Measurements from ENCODE around the gene PCDH17. TPM values are rescaled to one million over a fixed set of nuclear protein-coding genes. Genes with fewer than 3 reads are reported as not detected.

The PCDH17 gene
- total RNA-seq, 2 donors from 2014 or later = not detected

DNA sequence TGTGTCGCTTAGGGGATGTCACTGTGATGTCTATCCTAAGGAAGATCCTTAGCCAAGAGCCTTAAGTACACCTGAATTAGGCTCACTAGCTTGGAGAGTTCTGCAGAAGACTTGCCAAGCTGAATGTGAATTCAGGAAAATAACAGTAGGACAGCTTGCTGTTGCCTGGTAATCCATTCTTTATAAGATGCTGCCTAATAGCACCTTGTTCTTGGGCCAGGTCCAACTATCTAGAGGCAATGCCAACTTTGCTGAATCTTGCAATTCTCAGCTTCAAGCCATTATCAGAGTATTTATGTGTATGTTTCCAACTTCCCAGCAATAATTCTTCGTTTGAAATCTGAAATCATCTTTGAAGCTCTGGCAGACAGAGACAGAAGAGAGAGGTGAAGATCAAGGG is 102.8 kb downstream of the PCDH17 start:
- H3K36me3 Mint-ChIP-seq (ENCODE audit: low read depth) = no peaks in the 10 kb centered on the region
- H3K27me3 Mint-ChIP-seq = no peaks in the 10 kb centered on the region
- H3K9me3 Mint-ChIP-seq = peaks cover 4% of the 10 kb centered on the region
- H3K27ac Mint-ChIP-seq = no peak overlapping the region
- no peak overlapping the region for H3K4me3 Mint-ChIP-seq
- H3K4me1 Mint-ChIP-seq = no peaks in the 10 kb centered on the region
- ATAC-seq (replicated peaks) = no peak

- H3K27ac Mint-ChIP-seq = no peak overlapping the region
- ATAC-seq (replicated peaks) = no peak
- H3K4me1 Mint-ChIP-seq = no peaks in the 10 kb centered on the region
- H3K9me3 Mint-ChIP-seq = peaks cover 4% of the 10 kb centered on the region
- no peaks in the 10 kb centered on the region for H3K27me3 Mint-ChIP-seq
- no peaks in the 10 kb centered on the region for H3K36me3 Mint-ChIP-seq (ENCODE audit: low read depth)
- no peak overlapping the region for H3K4me3 Mint-ChIP-seq
Measured at GRCh38 chr13:57739089-57739488, 107.5 kb downstream of the PCDH17 start.

DNA sequence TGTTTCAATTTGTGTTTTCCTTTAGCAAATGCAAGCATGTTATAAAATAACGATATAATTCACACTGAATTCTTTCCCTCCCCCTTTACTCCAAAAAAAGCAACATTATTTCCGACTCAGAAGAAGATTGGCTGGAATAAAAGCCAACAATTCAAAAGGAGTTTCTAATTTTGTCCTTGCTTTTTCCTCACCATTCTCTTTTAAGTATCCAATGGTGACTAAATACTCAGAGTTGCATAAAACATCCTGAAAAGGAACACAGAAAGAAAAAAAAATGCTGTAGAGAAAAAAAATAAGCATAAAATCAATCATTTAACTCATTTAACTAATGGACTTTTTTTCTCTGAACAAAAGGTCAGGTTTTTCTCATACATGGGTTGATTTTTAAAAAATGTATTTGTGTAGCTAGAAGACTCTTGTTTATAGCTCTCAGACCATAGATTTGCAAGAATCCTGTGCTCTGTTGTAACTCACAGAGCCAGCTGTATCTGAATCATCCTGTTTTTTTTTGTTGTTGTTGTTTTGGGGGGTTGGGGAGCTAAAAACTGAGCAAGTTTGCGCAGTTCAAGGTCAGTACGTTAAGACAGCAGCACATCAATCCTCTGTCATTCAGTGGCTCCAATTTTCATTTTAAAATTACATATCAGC is 108.1 kb downstream of the PCDH17 start:
- Mint-ChIP-seq H3K27ac (no peak overlapping the region), H3K4me1 (no peaks in the 10 kb centered on the region), H3K9me3 (peaks cover 4% of the 10 kb centered on the region), H3K27me3 (no peaks in the 10 kb centered on the region), H3K36me3 (ENCODE audit: low read depth) (no peaks in the 10 kb centered on the region), H3K4me3 (no peak overlapping the region)
- no peak for ATAC-seq (replicated peaks)

DNA sequence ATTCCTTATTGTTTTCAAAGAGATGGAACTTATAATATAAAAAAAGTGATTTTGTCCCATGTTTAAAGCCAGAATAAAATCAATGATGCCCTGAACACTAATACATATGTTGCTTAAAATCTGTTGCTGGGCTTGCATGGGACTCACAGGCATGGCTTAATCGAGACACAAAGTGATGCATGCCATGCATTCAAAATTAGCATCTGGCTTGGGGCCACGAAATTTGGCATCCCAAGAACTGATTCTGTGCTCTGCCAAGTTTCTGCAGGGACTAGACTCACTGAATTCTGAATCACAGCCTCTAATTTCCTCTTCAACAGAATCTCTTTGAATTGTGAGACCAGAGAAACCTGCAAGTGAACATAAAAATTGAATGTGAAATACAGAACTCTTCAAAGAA is 109.2 kb downstream of the PCDH17 start:
- Mint-ChIP-seq H3K36me3 (ENCODE audit: low read depth) (no peaks in the 10 kb centered on the region), H3K9me3 (no peaks in the 10 kb centered on the region), H3K4me1 (no peaks in the 10 kb centered on the region), H3K27ac (no peak overlapping the region), H3K27me3 (no peaks in the 10 kb centered on the region), H3K4me3 (no peak overlapping the region)
- ATAC-seq (replicated peaks) = no peak

DNA sequence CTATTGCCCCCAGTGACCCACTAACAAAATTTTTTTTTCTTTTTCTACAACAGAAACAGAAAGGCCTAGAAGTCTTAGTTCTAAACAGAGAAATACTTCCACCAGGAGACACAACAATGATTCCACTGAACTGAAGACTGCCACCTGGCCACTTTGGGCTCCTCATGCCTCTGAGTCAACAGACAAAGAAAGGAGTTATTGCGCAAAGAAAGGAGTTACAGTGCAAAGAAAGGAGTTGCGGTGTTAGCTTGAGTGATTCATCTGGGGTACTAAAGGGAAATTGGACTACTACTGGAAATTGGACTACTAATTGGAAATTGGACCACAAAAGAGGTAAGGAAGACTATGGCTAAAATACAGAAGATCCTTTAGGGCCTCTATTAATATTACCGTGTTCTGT is 116.6 kb downstream of the PCDH17 start:
- H3K4me3 Mint-ChIP-seq = no peak overlapping the region
- H3K36me3 Mint-ChIP-seq (ENCODE audit: low read depth) = no peaks in the 10 kb centered on the region
- peaks cover 8% of the 10 kb centered on the region for H3K9me3 Mint-ChIP-seq
- no peaks in the 10 kb centered on the region for H3K27me3 Mint-ChIP-seq
- no peak overlapping the region for H3K27ac Mint-ChIP-seq
- H3K4me1 Mint-ChIP-seq = no peaks in the 10 kb centered on the region
- ATAC-seq (replicated peaks) = no peak

DNA sequence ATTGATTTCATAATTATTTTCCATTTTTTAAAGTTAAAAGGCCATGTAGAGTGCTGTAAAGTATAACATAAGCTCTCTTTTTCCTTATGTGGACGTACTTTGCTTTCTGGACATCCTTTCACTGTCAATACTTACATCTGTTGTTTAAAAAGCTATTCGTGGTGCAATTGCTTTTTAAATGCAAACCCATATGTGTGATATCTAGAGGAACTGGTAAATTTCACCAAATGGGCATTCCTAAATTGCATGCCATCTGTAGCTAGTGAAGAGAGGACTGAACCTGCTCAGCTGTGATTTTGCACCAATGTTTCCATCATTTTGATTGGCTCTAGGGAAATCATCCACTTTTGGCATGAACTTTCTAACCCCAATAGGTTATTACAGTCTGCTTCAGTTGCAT is 129.4 kb downstream of the PCDH17 start:
- ATAC-seq (replicated peaks) = no peak
- no peaks in the 10 kb centered on the region for H3K27me3 Mint-ChIP-seq
- no peak overlapping the region for H3K4me3 Mint-ChIP-seq
- H3K9me3 Mint-ChIP-seq = peaks cover 7% of the 10 kb centered on the region
- H3K4me1 Mint-ChIP-seq = no peaks in the 10 kb centered on the region
- no peak overlapping the region for H3K27ac Mint-ChIP-seq
- no peaks in the 10 kb centered on the region for H3K36me3 Mint-ChIP-seq (ENCODE audit: low read depth)

DNA sequence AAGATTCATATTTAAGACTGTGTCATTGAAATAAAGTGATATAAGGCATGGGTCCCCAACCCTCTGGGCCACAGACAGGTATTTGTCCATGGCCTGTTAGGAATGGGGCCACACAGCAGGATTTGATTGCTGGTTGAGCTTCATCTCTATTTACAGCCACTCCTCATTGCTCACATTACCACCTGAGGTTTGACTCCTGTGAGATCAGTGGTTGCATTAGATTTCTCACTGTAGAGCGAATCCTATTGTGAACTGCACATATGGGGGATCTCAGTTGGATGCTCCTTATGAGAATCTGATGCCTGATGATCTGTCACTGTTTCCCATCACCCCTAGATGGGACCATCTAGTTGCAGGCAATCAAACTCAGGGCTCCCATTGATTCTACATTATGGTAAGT is 132.1 kb downstream of the PCDH17 start:
- Mint-ChIP-seq H3K36me3 (ENCODE audit: low read depth) (no peaks in the 10 kb centered on the region), H3K27me3 (no peaks in the 10 kb centered on the region), H3K4me3 (no peak overlapping the region), H3K4me1 (no peaks in the 10 kb centered on the region), H3K9me3 (peaks cover 10% of the 10 kb centered on the region), H3K27ac (no peak overlapping the region)
- ATAC-seq (replicated peaks) = no peak

All from activated T-helper 17 cell treated with anti-CD3 and anti-CD28 coated beads, Interleukin-2, amount 50 U/mL, for 72 hours (primary cell).